Activated naive CD8-positive, alpha-beta T cell (primary cell): Measurements from ENCODE around the gene VPS9D1.
"Not testable (repeated sequence)": the region's sequence is repeated elsewhere in the genome, so short reads cannot be mapped to it uniquely, and the experiment has no call there.

Source experiments
- H3K27ac Mint-ChIP-seq: one replicate; pipeline ENCODE4 v1.8.0; 2021; ENCODE audit warnings: mixed read lengths
- H3K27me3 Mint-ChIP-seq: one replicate; pipeline ENCODE4 v1.8.0; 2021; ENCODE audit warnings: mixed read lengths
- H3K36me3 Mint-ChIP-seq: one replicate; pipeline ENCODE4 v1.8.0; 2021; ENCODE audit warnings: mixed read lengths
- H3K4me1 Mint-ChIP-seq: one replicate; pipeline ENCODE4 v1.8.0; 2021; ENCODE audit warnings: low read depth, mixed read lengths
- H3K4me3 Mint-ChIP-seq: one replicate; pipeline ENCODE4 v1.8.0; 2021; ENCODE audit warnings: mild to moderate bottlenecking, mixed read lengths
- H3K9me3 Mint-ChIP-seq: one replicate; pipeline ENCODE4 v1.8.0; 2021; ENCODE audit warnings: low read depth, mixed read lengths

VPS9D1 gene

DNA sequence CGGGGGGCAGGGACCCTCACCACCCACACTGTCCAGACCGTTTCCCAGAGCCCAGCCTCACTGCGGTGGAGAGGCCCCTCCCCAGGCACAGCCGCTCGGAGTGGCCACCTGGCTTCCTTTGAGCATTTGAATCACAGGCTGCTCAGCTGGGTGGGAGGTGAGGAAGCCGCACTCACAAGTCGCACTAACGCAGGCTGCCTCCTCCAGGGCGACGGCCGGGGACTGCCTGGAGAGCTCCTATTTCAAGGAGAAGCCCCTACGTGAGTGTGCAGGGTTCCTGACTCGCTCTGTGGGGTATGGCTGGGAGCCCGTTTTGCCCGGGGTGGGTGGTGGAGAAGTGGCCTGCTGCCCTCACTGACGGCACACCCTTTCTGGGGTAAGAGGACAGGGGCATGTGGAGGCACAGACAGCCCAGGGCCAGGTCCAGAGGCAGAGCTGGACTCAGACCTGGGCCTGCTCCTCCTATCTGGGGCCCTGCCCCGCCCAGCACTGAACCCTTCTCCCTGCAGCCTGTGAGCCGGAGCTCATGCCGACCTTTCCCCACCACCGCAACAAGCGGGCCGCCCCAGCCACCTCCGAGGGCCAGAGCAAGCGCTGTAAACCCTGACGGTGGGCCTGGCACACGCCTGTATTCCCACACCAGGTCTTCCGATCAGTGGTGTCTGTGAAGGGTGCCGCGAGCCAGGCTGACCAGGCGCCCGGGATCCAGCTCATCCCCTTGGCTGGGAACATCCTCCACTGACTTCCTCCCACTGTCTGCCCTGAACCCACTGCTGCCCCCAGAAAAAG, 25.4 kb downstream of the VPS9D1 start:
- Mint-ChIP-seq H3K36me3 (peaks cover 2% of the 10 kb centered on the region), H3K4me1 (peaks cover 5% of the 10 kb centered on the region), H3K9me3 (no peaks in the 10 kb centered on the region), H3K27ac (no peak overlapping the region), H3K27me3 (no peaks in the 10 kb centered on the region), H3K4me3 (no peak overlapping the region)

DNA sequence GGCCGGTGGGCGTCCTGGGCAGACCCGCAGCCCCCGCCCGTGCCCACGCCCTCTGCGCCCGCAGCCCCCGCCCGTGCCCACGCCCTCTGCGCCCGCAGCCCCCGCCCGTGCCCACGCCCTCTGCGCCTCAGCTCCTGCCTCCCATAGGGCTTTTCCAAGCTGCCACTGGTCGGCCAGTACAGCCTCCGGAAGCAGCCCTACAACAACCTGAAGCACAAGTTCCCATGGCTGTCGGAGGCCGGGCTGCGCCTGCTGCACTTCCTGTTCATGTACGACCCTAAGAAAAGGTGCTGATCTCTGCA, 26.0 kb downstream of the VPS9D1 start:
- not testable (repeated sequence) for H3K36me3 Mint-ChIP-seq, H3K4me1 Mint-ChIP-seq, H3K4me3 Mint-ChIP-seq, H3K9me3 Mint-ChIP-seq, H3K27ac Mint-ChIP-seq, H3K27me3 Mint-ChIP-seq

DNA sequence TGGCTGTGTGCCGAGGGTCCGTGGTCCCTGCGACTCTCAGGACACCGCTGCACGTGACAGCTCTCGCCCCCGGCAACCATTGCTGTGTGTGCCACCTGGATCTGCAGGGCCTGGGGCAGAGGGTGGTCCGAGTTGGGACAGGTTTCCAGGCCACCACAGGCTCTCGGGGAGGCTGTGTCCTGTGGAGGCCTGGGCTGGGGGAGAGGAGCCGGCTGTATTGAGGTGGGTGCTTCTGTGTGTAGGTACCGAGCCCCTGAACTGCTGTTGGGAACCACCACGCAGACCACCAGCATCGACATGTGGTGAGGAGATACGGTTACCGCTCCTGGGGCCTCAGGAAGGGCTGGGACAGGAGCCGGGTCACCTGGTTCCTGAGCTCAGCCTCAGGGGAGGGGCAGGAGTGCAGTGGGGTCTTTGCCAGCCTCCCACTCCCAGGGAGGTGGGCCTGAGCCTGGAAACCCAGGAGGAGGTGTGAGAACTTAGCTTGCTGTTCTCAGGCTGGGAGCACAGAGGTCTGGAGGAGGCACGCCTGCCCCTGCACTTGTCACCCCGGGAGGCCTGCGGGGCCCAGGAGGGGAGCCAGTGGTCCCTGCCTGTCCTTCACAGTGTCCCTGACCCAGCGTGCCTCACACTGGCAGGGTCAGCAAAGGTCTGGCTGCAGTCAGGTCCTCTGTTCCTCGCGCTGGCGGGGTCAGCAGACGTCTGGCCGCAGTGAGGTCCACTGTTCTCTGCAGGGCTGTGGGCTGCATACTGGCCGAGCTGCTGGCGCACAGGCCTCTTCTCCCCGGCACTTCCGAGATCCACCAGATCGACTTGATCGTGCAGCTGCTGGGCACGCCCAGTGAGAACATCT, 26.5 kb downstream of the VPS9D1 start:
- no peaks in the 10 kb centered on the region for H3K9me3 Mint-ChIP-seq
- H3K4me3 Mint-ChIP-seq = no peak overlapping the region
- H3K36me3 Mint-ChIP-seq = peaks cover 2% of the 10 kb centered on the region
- peaks cover 2% of the 10 kb centered on the region for H3K4me1 Mint-ChIP-seq
- H3K27ac Mint-ChIP-seq = no peak overlapping the region
- H3K27me3 Mint-ChIP-seq = no peaks in the 10 kb centered on the region

DNA sequence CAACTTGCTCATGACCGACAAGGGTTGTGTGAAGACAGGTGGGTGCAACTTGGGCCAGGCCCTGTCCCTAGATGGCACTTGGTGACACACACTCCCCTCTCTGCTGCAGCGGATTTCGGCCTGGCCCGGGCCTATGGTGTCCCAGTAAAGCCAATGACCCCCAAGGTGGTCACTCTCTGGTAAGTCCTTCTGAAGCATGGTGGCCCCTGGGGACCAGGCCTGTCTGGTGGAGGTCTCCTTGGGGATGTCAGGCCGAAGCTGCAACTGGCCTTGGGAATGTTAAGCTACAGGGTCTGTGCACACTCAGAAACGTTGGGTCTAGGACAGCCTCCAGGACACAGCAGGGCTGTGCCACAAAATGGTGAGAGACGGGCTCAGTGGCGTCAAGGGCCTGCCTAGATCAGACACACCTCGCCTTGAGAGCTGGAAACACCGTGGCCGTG, 27.4 kb downstream of the VPS9D1 start:
- Mint-ChIP-seq H3K36me3 (no peaks in the 10 kb centered on the region), H3K4me3 (no peak overlapping the region), H3K9me3 (no peaks in the 10 kb centered on the region), H3K27me3 (no peaks in the 10 kb centered on the region), H3K4me1 (no peaks in the 10 kb centered on the region), H3K27ac (no peak overlapping the region)

DNA sequence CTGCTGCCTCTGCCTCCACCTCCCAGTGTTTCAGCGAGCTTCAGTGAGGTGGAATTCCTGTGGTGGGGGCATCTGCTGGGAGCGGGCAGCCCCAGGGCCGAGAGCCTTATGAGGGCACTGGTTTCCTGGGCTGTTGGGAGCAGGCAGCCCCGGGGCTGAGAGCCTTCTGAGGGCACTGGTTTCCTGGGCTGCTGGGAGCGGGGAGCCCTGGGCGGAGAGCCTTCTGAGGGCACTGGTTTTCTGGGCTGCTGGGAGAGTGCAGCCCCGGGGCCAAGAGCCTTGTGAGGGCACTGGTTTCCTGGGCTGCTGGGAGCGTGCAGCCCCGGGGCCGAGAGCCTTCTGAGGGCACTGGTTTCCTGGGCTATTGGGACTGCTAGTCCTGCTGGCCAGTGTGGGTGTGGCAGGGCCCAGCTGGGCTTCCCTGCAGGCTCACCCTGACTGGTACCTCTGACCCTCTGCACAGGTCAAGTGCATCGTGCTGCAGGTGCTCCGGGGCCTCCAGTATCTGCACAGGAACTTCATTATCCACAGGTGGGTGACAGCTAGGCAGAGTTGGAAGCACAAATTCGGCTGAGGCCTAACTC, 28.6 kb downstream of the VPS9D1 start:
- Mint-ChIP-seq H3K27ac (no peak overlapping the region), H3K4me1 (peaks cover 6% of the 10 kb centered on the region), H3K36me3 (no peaks in the 10 kb centered on the region), H3K9me3 (no peaks in the 10 kb centered on the region), H3K27me3 (no peaks in the 10 kb centered on the region), H3K4me3 (no peak overlapping the region)

DNA sequence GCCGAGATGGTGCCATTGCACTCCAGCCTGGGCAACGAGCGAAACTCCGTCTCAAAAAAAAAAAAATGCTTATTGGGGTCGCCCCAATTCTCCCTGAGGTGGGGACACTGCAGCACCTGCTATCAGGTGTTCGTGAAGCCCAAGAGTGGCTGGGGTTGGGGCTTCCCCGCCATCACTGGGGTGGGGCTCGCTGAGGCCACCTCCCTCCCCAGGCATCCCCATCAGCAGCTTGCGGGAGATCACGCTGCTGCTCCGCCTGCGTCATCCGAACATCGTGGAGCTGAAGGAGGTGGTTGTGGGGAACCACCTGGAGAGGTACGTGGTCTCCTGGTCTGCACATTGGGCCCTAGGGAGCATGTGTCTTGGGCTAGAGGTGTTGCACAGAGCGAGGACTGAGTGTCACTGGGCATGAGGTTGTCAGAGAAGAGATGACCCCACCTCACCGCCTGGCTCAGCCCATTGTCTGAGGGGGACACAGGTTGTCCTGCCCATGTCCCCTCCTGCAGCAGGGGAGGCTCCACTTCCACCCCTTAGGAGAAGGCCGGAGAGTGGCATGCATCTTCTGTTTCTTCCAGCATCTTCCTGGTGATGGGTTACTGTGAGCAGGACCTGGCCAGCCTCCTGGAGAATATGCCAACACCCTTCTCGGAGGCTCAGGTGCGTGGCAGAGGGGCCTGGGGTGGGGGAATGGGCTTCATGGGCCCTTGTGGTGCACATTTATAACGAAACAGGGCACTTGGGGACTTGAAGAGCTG, 29.3 kb downstream of the VPS9D1 start:
- Mint-ChIP-seq H3K4me1 (peaks cover 6% of the 10 kb centered on the region), H3K4me3 (no peak overlapping the region), H3K27me3 (no peaks in the 10 kb centered on the region), H3K9me3 (no peaks in the 10 kb centered on the region), H3K27ac (no peak overlapping the region), H3K36me3 (no peaks in the 10 kb centered on the region)

DNA sequence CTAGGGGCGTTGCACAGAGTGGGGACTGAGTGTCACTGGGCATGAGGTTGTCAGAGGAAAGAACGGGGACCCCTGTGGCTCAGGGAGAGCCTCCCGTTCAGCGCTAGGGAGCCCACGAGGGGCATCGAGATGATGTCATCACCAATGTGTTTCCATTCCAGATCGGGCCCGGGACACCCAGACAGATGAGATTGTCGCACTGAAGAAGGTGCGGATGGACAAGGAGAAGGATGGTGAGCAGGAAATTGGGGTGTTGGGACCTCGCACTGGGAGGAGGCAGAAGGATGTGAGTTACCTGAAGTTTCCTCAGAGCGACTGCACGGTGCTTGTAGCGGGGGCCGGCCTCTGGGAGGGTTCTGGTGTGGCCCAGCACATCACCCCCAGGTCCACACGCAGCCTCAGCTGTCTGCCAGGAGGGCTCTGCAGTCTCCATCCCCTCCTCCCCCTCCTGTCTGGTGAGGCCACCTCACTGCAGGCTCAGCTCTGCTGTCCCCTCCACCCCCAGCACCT, 30.3 kb downstream of the VPS9D1 start:
- H3K4me3 Mint-ChIP-seq = no peak overlapping the region

DNA sequence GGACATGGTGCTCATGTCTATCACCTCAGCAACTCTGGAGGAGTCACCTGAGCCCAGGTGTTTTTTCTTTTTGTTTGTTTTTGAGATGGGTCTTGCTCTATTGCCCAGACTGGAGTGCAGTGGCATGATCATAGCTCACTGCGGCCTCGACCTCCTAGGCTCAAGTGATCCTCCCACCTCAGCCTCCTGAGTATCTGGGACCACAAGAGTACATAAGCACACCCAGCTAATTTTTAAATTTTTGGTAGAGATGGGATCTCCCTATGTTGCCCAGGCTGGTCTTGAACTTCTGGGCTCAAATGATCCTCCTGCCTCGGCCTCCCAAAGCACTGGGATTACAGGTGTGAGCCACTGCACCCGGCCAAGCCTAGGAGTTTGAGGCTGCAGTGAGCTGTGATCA, 31.1 kb downstream of the VPS9D1 start:
- H3K4me1 Mint-ChIP-seq = peaks cover 11% of the 10 kb centered on the region
- H3K4me3 Mint-ChIP-seq, H3K27me3 Mint-ChIP-seq, H3K36me3 Mint-ChIP-seq, H3K9me3 Mint-ChIP-seq, H3K27ac Mint-ChIP-seq: not testable (repeated sequence)

More for the DNA sequence above, 30.3 kb downstream of the VPS9D1 start:
- Mint-ChIP-seq H3K4me1 (peaks cover 11% of the 10 kb centered on the region), H3K27me3 (no peaks in the 10 kb centered on the region), H3K27ac (no peak overlapping the region), H3K9me3 (no peaks in the 10 kb centered on the region), H3K36me3 (no peaks in the 10 kb centered on the region)

DNA sequence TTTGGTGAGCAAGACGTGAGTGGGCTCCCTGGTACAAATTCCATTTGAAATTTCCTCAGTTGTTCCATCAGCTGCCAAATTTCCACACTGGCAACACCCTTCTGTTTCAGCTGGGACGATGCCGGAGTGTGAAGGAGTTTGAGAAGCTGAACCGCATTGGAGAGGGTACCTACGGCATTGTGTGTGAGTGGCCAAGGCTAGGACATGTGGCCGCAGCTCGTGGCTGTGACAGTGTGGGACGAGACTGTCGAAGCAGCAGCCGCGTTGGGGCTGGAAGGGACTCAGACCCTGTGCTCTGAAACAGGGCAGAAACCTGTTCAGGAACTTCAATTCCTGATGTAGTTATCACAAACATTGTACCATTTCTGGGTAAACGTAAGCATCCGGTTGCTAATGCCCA, 31.6 kb downstream of the VPS9D1 start:
- H3K27ac Mint-ChIP-seq = no peak overlapping the region

DNA sequence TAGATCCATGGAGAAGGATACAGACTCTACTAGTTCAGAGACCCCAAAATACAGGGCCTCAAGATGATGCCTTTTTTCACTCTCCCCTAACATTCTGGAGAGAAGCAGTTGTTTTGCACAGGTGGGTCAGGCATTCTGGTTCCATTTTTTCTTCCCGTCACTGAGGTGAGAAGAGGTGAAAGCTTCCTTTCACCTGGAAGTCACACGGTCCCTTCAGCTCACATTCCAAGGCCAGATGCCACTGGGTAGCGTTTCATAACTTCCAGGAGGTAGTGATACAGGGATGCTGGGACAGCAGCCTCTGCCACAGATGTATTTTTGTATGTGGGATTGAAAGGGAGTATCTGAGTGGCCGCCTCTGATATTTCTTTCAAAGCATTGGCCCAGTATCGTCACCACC, 32.3 kb downstream of the VPS9D1 start:
- H3K27me3 Mint-ChIP-seq = no peaks in the 10 kb centered on the region
- H3K9me3 Mint-ChIP-seq = no peaks in the 10 kb centered on the region
- no peaks in the 10 kb centered on the region for H3K36me3 Mint-ChIP-seq
- peak overlapping the region; percentile 91 for H3K4me3 Mint-ChIP-seq
- peaks cover 11% of the 10 kb centered on the region for H3K4me1 Mint-ChIP-seq
- H3K27ac Mint-ChIP-seq = peak overlapping the region; percentile 54

More for the DNA sequence above, 31.6 kb downstream of the VPS9D1 start:
- peaks cover 11% of the 10 kb centered on the region for H3K4me1 Mint-ChIP-seq
- no peaks in the 10 kb centered on the region for H3K9me3 Mint-ChIP-seq
- H3K4me3 Mint-ChIP-seq = no peak overlapping the region
- H3K27me3 Mint-ChIP-seq = no peaks in the 10 kb centered on the region
- H3K36me3 Mint-ChIP-seq = no peaks in the 10 kb centered on the region

DNA sequence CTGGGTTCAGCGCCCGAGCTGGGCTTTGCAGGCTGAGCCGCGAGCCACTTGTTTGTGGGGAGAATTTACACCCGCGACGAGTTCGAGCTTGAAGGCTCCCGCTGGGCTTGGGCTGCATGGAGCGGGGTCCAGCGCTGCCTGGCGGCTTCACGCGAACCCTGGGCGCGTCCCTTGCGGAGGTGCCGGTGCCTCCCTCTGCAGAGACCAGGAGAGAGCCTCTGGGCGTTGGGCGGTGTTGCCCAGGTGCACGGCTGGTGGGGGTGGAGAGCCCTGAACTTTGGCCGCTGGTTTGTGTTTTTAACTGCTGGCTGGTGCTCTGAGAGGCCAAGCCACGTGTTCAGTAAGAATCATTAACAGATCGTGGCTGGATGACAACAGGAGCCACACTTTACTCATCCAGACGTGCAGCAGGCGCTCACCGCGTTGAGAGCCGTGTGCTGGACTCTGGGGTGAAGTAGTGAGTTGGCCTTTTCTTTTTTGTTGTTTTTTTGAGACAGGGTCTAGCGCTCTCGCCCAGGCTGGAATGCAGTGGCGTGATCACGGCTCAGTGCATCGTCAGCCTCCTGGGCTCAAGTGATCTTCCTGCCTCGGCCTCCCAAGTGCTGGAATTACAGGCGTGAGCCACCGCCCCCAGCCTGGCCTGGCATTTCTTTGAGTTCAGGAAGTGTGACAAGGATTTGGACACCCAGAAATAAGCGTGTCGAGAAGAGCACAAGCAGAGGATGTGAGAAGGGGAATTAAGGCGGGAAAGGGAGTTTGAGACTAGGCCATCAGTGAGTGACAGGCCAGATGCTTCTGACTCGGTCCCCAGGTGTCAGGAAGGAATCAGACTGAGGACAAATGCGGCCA, 33.4 kb downstream of the VPS9D1 start:
- peak overlapping the region; percentile 89 for H3K27ac Mint-ChIP-seq
- peaks cover 11% of the 10 kb centered on the region for H3K4me1 Mint-ChIP-seq
- H3K27me3 Mint-ChIP-seq = no peaks in the 10 kb centered on the region
- no peaks in the 10 kb centered on the region for H3K9me3 Mint-ChIP-seq
- H3K4me3 Mint-ChIP-seq = peak overlapping the region; percentile 91
- no peaks in the 10 kb centered on the region for H3K36me3 Mint-ChIP-seq

DNA sequence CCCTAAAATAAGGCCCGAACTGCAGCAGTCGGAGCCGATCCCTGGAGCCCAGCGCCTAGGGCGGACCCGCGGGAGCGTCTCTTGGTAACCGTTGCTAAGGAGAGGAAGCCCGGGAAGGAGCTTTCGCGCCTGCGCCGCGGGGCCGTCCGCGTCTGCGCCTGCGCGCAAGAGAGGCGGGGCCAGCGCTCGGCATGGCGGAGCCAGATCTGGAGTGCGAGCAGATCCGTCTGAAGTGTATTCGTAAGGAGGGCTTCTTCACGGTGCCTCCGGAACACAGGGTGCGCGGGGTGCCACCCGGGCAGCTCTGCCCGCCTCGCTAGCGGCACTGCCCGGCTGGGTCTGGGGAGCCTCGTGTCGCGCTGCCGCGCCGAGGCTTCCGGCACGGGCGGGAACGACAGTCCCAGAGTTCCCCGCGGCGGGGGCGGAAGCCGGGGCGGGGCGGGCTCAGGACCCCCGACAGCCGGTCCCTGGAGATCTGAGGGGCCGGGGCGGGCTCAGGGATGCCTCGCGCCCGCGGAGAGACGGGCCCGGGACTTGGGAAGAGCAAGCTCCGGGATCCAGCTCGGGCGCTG, 34.1 kb downstream of the VPS9D1 start, which contains the start of gene CDK10:
TSS of gene CDK10 (plus strand) at position 170 of the 572 bp plus-strand sequence. CDS start at position 192, 22 bp downstream.
- Mint-ChIP-seq H3K36me3 (no peaks in the 10 kb centered on the region), H3K4me3 (peak within 1 kb of the TSS; percentile 91), H3K27ac (peak within 1 kb of the TSS; percentile 94), H3K27me3 (no peaks in the 10 kb centered on the region), H3K4me1 (peaks cover 11% of the 10 kb centered on the region), H3K9me3 (no peaks in the 10 kb centered on the region)

DNA sequence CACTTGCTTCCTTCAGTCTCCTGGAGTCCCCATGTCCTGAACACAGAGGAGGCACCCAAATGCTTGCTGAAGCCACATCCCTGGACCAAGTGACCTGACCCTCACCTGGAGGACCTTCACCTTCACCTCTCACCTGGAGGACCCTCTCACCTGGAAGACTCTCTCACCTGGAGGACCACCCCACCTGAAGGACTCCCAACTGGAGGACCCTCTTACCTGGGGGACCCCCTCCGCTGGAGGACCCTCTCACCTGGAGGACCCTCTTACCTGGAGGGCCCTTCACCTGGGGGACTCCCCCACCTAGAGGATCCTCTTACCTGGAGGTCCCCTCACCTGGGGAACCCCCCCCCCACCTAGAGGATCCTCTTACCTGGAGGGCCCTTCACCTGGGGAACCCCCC, 34.8 kb downstream of the VPS9D1 start:
- Mint-ChIP-seq H3K27ac (no peak overlapping the region), H3K27me3 (no peaks in the 10 kb centered on the region), H3K36me3 (no peaks in the 10 kb centered on the region), H3K4me1 (peaks cover 11% of the 10 kb centered on the region), H3K4me3 (peak overlapping the region; percentile 63), H3K9me3 (no peaks in the 10 kb centered on the region)
